HepG2 (cell line): ENCODE results near the gene MTIF3.
A peak's percentile ranks its signal among the peaks of the same experiment; 100 is the strongest.

Source experiments
- EZH2 ChIP-seq: conservative IDR thresholded peaks from 2 replicates; pipeline ENCODE4 v1.6.1; 2012; ENCODE audit warnings: mild to moderate bottlenecking, low read depth, low read length, moderate library complexity
- FLYWCH1 ChIP-seq: sonication (generic); formaldehyde crosslinking; IDR thresholded peaks from 2 replicates; pipeline ENCODE4 v1.8.1; 2023; ENCODE audit warnings: mild to moderate bottlenecking, missing genetic modification reagents
- PHF8 ChIP-seq: sonication (generic); formaldehyde crosslinking; IDR thresholded peaks from 2 replicates; pipeline ENCODE4 v1.5.0; 2020; ENCODE audit warnings: missing genetic modification reagents
- PRPF4 ChIP-seq: fragments of 200-400 bp; formaldehyde crosslinking; IDR thresholded peaks from 2 replicates; pipeline ENCODE4 v1.6.1; 2016; ENCODE audit warnings: low read length, low read depth; ENCODE audit not compliant: poor library complexity, severe bottlenecking
- RFX3 ChIP-seq: IDR thresholded peaks from 2 replicates; pipeline ENCODE4 v1.6.1; 2016; ENCODE audit warnings: missing biosample characterization, missing genetic modification reagents
- SP1 ChIP-seq, 2 experiments: fragments of 450-650 bp in 1 of 2; sonication (generic) in 1 of 2; formaldehyde crosslinking in 1 of 2; IDR thresholded peaks; 2 replicates each; pipeline versions ENCODE4 v1.4.0 to v1.6.1; 2016 to 2020; ENCODE audit warnings: missing genetic modification reagents in 1 of 2
- ZFP41 ChIP-seq: sonication (generic); formaldehyde crosslinking; IDR thresholded peaks from 2 replicates; pipeline ENCODE4 v1.4.0; 2020; ENCODE audit warnings: mild to moderate bottlenecking, missing genetic modification reagents, borderline replicate concordance
- ZNF510 ChIP-seq: sonication (generic); formaldehyde crosslinking; IDR thresholded peaks from 2 replicates; pipeline ENCODE4 v1.4.0; 2020; ENCODE audit warnings: low read depth, mild to moderate bottlenecking, missing genetic modification reagents
- TF ChIP-seq, protein P1 (sequence below), 2 experiments: IDR thresholded peaks; 2 replicates each; pipeline ENCODE4 v1.6.1; 2011 to 2012; ENCODE audit warnings: low read length in 2 of 2, borderline replicate concordance in 1 of 2, low read depth in 1 of 2, mild to moderate bottlenecking in 1 of 2, moderate library complexity in 1 of 2
- TF ChIP-seq, protein P2 (sequence below): sonication (generic); formaldehyde crosslinking; IDR thresholded peaks from 2 replicates; pipeline ENCODE4 v1.4.0; 2020; ENCODE audit warnings: missing genetic modification reagents
- TF ChIP-seq, protein P3 (sequence below): sonication (generic); formaldehyde crosslinking; IDR thresholded peaks from 2 replicates; pipeline ENCODE4 v1.4.0; 2020; ENCODE audit warnings: missing genetic modification reagents

DNA sequence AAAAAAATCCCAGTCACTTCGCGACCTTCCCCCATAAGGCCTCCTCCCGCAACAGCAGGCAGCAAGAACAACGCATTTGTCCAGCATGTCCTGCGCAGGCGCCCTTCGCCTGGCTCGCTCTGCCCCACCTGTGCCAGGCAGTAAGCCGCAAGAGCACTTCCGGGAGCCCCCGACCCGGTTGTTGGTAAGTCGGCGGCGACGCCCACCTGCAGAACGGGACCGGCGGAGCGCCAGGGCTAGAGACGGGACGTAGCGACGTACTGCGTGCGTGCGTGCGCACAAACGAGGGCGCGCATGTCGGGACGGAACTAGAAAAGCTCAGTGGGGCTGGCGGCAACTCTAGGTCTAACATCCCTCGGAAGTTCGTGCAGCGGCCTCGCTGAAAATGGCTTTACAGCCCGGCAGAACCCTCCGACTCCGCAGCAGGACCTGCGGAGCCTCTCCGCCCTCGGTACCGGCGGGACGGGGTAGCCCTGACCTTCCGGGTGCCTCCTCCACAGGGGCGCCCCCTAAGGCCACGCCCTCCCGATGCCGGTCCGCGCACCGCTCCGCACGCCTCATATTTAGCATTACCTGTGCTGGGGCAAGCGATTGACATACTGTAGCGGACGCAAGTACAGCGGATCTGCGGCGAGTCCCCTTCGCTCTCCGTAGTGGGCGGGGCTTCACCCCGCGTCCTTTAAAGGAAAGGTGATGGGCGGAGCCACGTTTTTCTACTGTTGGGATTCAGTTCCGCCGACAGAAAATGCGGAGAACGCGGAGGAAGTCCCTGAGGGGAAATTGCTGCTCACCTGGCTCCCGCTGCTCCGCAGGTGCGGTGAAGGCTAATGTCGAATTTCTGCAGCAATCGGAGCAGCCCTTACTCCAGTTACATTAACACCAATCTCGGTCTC, at the start of gene MTIF3:
- TF ChIP-seq, protein P1, sequence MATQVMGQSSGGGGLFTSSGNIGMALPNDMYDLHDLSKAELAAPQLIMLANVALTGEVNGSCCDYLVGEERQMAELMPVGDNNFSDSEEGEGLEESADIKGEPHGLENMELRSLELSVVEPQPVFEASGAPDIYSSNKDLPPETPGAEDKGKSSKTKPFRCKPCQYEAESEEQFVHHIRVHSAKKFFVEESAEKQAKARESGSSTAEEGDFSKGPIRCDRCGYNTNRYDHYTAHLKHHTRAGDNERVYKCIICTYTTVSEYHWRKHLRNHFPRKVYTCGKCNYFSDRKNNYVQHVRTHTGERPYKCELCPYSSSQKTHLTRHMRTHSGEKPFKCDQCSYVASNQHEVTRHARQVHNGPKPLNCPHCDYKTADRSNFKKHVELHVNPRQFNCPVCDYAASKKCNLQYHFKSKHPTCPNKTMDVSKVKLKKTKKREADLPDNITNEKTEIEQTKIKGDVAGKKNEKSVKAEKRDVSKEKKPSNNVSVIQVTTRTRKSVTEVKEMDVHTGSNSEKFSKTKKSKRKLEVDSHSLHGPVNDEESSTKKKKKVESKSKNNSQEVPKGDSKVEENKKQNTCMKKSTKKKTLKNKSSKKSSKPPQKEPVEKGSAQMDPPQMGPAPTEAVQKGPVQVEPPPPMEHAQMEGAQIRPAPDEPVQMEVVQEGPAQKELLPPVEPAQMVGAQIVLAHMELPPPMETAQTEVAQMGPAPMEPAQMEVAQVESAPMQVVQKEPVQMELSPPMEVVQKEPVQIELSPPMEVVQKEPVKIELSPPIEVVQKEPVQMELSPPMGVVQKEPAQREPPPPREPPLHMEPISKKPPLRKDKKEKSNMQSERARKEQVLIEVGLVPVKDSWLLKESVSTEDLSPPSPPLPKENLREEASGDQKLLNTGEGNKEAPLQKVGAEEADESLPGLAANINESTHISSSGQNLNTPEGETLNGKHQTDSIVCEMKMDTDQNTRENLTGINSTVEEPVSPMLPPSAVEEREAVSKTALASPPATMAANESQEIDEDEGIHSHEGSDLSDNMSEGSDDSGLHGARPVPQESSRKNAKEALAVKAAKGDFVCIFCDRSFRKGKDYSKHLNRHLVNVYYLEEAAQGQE (IDR thresholded peaks at IDR 0.05; ENCODE audit: borderline replicate concordance in 1 of 2, low read depth in 1 of 2, low read length in 2 of 2), result peak in 1 of 2 experiments; percentile 57; a peak in 1 of 4 replicates
- peak; percentile 60; the same call in 1 of the 2 replicates for TF ChIP-seq ZNF510 (CRISPR knock-in tag)
- TF ChIP-seq ZFP41 (CRISPR knock-in tag), result peak; percentile 72; the same call in 1 of the 2 replicates
- TF ChIP-seq EZH2, result no peak
- TF ChIP-seq, protein P2, sequence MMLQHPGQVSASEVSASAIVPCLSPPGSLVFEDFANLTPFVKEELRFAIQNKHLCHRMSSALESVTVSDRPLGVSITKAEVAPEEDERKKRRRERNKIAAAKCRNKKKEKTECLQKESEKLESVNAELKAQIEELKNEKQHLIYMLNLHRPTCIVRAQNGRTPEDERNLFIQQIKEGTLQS (CRISPR knock-in tag), result no peak
- TF ChIP-seq PRPF4, result no peak
- TF ChIP-seq, protein P3, sequence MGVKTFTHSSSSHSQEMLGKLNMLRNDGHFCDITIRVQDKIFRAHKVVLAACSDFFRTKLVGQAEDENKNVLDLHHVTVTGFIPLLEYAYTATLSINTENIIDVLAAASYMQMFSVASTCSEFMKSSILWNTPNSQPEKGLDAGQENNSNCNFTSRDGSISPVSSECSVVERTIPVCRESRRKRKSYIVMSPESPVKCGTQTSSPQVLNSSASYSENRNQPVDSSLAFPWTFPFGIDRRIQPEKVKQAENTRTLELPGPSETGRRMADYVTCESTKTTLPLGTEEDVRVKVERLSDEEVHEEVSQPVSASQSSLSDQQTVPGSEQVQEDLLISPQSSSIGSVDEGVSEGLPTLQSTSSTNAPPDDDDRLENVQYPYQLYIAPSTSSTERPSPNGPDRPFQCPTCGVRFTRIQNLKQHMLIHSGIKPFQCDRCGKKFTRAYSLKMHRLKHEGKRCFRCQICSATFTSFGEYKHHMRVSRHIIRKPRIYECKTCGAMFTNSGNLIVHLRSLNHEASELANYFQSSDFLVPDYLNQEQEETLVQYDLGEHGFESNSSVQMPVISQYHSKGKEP (CRISPR knock-in tag), result no peak
- TF ChIP-seq FLYWCH1 (CRISPR knock-in tag), result no peak
- no peak for TF ChIP-seq RFX3 (CRISPR knock-in tag)
- peak; percentile 82 for TF ChIP-seq PHF8 (CRISPR knock-in tag)
- TF ChIP-seq SP1 (IDR thresholded peaks at IDR 0.05), result no peak
- TF ChIP-seq SP1 (CRISPR knock-in tag; IDR thresholded peaks at IDR 0.05), result peak; percentile 90
